HepG2 (cell line): ENCODE measurements around the gene STX1B. TPM values are rescaled to one million over a fixed set of nuclear protein-coding genes. Genes with fewer than 3 reads are reported as not detected.

Source experiments
- ARNT ChIP-seq: fragments of 450-650 bp; IDR thresholded peaks from 2 replicates; pipeline ENCODE4 v1.6.1; 2017
- CENPT ChIP-seq: sonication (generic); formaldehyde crosslinking; IDR thresholded peaks from 2 replicates; pipeline ENCODE4 v1.8.0; 2022; ENCODE audit warnings: low read depth, mild to moderate bottlenecking, moderate library complexity, missing genetic modification reagents
- CHD2 ChIP-seq: IDR thresholded peaks from 2 replicates; pipeline ENCODE4 v1.6.1; 2011; ENCODE audit warnings: low read depth, low read length, improper control_type of control experiment
- KDM5A ChIP-seq: fragments of 200-600 bp; sonication (generic); IDR thresholded peaks from 2 replicates; pipeline ENCODE4 v1.7.0; 2018; ENCODE audit warnings: antibody characterized with exemption, mild to moderate bottlenecking, low read length, borderline replicate concordance
- NFIB ChIP-seq: sonication (generic); formaldehyde crosslinking; IDR thresholded peaks from 2 replicates; pipeline ENCODE4 v1.9.0; 2021; ENCODE audit warnings: missing genetic modification reagents, mild to moderate bottlenecking, borderline replicate concordance
- NFIC ChIP-seq: IDR thresholded peaks from 2 replicates; pipeline ENCODE4 v1.6.1; 2012; ENCODE audit warnings: mild to moderate bottlenecking, low read length, inconsistent platforms
- SMARCE1 ChIP-seq: fragments of 450-650 bp; IDR thresholded peaks from 2 replicates; pipeline ENCODE4 v1.6.1; 2017; ENCODE audit warnings: borderline replicate concordance
- ZBTB38 ChIP-seq: sonication (generic); formaldehyde crosslinking; IDR thresholded peaks from 2 replicates; pipeline ENCODE4 v1.5.1; 2020; ENCODE audit warnings: mild to moderate bottlenecking, missing genetic modification reagents
- ZKSCAN8 ChIP-seq: IDR thresholded peaks from 2 replicates; pipeline ENCODE4 v1.6.1; 2016; ENCODE audit warnings: borderline replicate concordance, missing genetic modification reagents, missing compliant biosample characterization
- ZNF207 ChIP-seq: fragments of 450-650 bp; IDR thresholded peaks from 2 replicates; pipeline ENCODE4 v1.6.1; 2016; ENCODE audit warnings: antibody characterized with exemption, borderline replicate concordance
- ZNF337 ChIP-seq: sonication (generic); formaldehyde crosslinking; IDR thresholded peaks from 2 replicates; pipeline ENCODE4 v1.5.1; 2020; ENCODE audit warnings: missing genetic modification reagents, low read depth, mild to moderate bottlenecking, borderline replicate concordance
- ZNF552 ChIP-seq: sonication (generic); formaldehyde crosslinking; IDR thresholded peaks from 2 replicates; pipeline ENCODE4 v1.9.0; 2022; ENCODE audit warnings: missing genetic modification reagents, mild to moderate bottlenecking, borderline replicate concordance
- ZNF782 ChIP-seq: sonication (generic); formaldehyde crosslinking; IDR thresholded peaks from 2 replicates; pipeline ENCODE4 v1.4.0; 2020; ENCODE audit warnings: missing genetic modification reagents, mild to moderate bottlenecking, borderline replicate concordance
- polyA plus RNA-seq, 8 experiments: library from polyadenylated mRNA; depleted of rRNA in 3 of 8; stranded (reverse) in 7 of 8; unstranded in 1 of 8; fragments of >200 nt; fragmentation: Illumina TruSeq in 4 of 8; extraction: Trizol in 4 of 8; gene quantifications; 2 replicates each; pipeline versions ENCODE4 v1.2.1 to v1.2.3, GENCODE V29; 2011 to 2016; ENCODE audit warnings: low read depth in 4 of 8, missing spikeins in 1 of 8, mixed read lengths in 1 of 8; ENCODE audit not compliant: insufficient read depth in 1 of 8
- total RNA-seq, 5 experiments: library from RNA; depleted of rRNA; stranded (reverse); fragments of >200 nt; fragmentation: Illumina TruSeq; extraction: Trizol; gene quantifications; 2 replicates each; pipeline ENCODE4 v1.2.3, GENCODE V29; 2016; ENCODE audit warnings: low read depth in 1 of 5
- TF ChIP-seq, protein P1 (sequence below): sonication (generic); formaldehyde crosslinking; IDR thresholded peaks from 2 replicates; pipeline ENCODE4 v1.4.0; 2020; ENCODE audit warnings: missing genetic modification reagents
- TF ChIP-seq, protein P2 (sequence below): sonication (generic); formaldehyde crosslinking; IDR thresholded peaks from 2 replicates; pipeline ENCODE4 v1.5.0; 2020; ENCODE audit warnings: mild to moderate bottlenecking, missing genetic modification reagents
- TF ChIP-seq, protein P3 (sequence below): sonication (generic); formaldehyde crosslinking; IDR thresholded peaks from one replicate; pipeline ENCODE4 v1.5.1; 2020; ENCODE audit warnings: mild to moderate bottlenecking, missing genetic modification reagents; ENCODE audit errors: not compliant biosample characterization

The STX1B gene
- total and polyA plus RNA-seq, 2 of the 13 experiments (the other 11 are each of a cell fraction or from before 2014, with no cell fraction given): 2.1 to 3.0 TPM

DNA sequence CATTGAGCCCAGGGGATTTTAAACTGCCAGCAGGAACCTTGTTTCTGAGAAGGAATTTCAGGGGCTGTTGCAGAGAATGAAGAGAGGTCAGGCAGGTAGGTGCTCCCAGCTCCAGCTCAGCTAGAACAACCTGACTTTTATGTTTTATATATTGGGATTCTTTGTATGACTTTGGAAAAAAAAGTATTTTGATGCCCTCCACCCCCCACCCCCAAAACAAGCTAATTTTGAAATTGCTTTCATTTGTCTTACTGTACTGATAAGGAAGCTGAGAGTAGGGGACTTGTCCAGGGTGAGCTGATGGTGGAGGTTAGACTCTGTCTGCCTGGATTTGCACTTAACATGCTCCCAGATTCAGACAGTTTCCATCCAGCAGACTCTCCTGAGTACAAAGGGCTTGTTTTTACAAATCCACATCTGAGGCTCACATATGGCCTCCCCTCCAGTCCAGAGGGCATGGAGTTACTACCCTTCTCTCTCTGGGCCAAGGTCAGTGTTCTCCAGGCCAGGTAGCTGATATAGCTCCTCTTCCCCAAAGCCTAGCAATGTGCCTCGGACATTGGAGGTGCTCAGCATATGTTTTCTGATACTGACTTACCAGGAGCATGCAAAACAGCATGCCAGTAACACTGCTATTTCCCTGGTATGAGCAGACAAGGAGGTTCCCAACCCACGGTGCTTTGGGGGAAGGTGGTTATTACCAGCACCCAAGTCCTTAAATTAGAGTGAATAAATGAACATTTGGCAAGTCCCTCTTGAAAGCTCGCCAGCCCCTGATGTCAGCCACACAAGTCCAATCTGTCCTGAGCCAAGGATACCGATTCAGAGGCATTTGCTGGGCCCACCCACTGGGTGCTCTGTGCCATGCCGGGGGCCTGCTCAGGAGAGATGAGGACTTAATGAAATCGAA is 11.3 kb downstream of the STX1B start (continued):
- TF ChIP-seq ZKSCAN8 (CRISPR knock-in tag): no peak
- no peak for TF ChIP-seq ZNF552 (CRISPR knock-in tag)
- TF ChIP-seq, protein P1, sequence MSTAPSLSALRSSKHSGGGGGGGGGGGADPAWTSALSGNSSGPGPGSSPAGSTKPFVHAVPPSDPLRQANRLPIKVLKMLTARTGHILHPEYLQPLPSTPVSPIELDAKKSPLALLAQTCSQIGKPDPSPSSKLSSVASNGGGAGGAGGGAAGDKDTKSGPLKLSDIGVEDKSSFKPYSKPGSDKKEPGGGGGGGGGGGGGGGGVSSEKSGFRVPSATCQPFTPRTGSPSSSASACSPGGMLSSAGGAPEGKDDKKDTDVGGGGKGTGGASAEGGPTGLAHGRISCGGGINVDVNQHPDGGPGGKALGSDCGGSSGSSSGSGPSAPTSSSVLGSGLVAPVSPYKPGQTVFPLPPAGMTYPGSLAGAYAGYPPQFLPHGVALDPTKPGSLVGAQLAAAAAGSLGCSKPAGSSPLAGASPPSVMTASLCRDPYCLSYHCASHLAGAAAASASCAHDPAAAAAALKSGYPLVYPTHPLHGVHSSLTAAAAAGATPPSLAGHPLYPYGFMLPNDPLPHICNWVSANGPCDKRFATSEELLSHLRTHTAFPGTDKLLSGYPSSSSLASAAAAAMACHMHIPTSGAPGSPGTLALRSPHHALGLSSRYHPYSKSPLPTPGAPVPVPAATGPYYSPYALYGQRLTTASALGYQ (CRISPR knock-in tag): 0 out of 2 replicates have a peak, but pooled peaks have one; percentile 41
- TF ChIP-seq, protein P2, sequence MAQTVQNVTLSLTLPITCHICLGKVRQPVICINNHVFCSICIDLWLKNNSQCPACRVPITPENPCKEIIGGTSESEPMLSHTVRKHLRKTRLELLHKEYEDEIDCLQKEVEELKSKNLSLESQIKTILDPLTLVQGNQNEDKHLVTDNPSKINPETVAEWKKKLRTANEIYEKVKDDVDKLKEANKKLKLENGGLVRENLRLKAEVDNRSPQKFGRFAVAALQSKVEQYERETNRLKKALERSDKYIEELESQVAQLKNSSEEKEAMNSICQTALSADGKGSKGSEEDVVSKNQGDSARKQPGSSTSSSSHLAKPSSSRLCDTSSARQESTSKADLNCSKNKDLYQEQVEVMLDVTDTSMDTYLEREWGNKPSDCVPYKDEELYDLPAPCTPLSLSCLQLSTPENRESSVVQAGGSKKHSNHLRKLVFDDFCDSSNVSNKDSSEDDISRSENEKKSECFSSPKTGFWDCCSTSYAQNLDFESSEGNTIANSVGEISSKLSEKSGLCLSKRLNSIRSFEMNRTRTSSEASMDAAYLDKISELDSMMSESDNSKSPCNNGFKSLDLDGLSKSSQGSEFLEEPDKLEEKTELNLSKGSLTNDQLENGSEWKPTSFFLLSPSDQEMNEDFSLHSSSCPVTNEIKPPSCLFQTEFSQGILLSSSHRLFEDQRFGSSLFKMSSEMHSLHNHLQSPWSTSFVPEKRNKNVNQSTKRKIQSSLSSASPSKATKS (CRISPR knock-in tag): no peak
- TF ChIP-seq ZNF337 (CRISPR knock-in tag): peak; percentile 96
- peak; percentile 57; the same call in 1 of the 2 replicates for TF ChIP-seq ZBTB38 (CRISPR knock-in tag)
- no peak for TF ChIP-seq CENPT (CRISPR knock-in tag)
- TF ChIP-seq CHD2: no peak
- no peak for TF ChIP-seq SMARCE1
- no peak; the same call in 1 of the 2 replicates for TF ChIP-seq NFIC
- TF ChIP-seq ARNT: no peak
- TF ChIP-seq KDM5A: no peak
- no peak for TF ChIP-seq ZNF782 (CRISPR knock-in tag)
- no peak for TF ChIP-seq ZNF207
- no peak for TF ChIP-seq NFIB (CRISPR knock-in tag)
- TF ChIP-seq, protein P3, sequence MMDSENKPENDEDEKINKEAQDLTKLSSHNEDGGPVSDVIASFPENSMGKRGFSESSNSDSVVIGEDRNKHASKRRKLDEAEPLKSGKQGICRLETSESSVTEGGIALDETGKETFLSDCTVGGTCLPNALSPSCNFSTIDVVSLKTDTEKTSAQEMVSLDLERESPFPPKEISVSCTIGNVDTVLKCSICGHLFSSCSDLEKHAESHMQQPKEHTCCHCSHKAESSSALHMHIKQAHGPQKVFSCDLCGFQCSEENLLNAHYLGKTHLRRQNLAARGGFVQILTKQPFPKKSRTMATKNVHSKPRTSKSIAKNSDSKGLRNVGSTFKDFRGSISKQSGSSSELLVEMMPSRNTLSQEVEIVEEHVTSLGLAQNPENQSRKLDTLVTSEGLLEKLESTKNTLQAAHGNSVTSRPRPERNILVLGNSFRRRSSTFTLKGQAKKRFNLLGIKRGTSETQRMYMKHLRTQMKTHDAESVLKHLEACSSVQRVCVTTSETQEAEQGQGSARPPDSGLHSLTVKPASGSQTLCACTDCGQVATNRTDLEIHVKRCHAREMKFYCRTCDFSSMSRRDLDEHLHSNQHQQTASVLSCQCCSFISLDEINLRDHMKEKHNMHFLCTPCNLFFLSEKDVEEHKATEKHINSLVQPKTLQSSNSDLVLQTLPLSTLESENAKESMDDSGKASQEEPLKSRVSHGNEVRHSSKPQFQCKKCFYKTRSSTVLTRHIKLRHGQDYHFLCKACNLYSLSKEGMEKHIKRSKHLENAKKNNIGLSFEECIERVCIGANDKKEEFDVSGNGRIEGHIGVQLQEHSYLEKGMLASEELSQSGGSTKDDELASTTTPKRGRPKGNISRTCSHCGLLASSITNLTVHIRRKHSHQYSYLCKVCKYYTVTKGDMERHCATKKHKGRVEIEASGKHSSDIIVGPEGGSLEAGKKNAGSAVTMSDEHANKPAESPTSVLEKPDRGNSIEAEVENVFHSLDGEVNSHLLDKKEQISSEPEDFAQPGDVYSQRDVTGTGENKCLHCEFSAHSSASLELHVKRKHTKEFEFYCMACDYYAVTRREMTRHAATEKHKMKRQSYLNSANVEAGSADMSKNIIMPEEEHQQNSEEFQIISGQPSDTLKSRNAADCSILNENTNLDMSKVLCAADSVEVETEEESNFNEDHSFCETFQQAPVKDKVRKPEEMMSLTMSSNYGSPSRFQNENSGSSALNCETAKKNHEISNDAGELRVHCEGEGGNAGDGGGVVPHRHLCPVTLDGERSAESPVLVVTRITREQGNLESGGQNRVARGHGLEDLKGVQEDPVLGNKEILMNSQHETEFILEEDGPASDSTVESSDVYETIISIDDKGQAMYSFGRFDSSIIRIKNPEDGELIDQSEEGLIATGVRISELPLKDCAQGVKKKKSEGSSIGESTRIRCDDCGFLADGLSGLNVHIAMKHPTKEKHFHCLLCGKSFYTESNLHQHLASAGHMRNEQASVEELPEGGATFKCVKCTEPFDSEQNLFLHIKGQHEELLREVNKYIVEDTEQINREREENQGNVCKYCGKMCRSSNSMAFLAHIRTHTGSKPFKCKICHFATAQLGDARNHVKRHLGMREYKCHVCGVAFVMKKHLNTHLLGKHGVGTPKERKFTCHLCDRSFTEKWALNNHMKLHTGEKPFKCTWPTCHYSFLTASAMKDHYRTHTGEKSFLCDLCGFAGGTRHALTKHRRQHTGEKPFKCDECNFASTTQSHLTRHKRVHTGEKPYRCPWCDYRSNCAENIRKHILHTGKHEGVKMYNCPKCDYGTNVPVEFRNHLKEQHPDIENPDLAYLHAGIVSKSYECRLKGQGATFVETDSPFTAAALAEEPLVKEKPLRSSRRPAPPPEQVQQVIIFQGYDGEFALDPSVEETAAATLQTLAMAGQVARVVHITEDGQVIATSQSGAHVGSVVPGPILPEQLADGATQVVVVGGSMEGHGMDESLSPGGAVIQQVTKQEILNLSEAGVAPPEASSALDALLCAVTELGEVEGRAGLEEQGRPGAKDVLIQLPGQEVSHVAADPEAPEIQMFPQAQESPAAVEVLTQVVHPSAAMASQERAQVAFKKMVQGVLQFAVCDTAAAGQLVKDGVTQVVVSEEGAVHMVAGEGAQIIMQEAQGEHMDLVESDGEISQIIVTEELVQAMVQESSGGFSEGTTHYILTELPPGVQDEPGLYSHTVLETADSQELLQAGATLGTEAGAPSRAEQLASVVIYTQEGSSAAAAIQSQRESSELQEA: no peak
